Stimulated activated CD4-positive, alpha-beta T cell treated with anti-CD3 and anti-CD28 coated beads, Interleukin-15, amount 100 ng/mL, for 1 hour (primary cell): ENCODE data around the gene TSPEAR.
"Not testable (repeated sequence)": the region's sequence is repeated elsewhere in the genome, so short reads cannot be mapped to it uniquely, and the experiment has no call there.

ENCODE experiments used
- DNase-seq, 2 donors: peaks; one replicate each; pipeline ENCODE4 v3.0.0-alpha.2; 2020; ENCODE audit warnings: low read depth in 1 of 2, low spot score in 1 of 2

Gene TSPEAR

GRCh38 chr21:44636209-44637017, 75.0 kb downstream of the TSPEAR start:
- no peak for DNase-seq

GRCh38 chr21:44632067-44632466, 79.3 kb downstream of the TSPEAR start:
- DNase-seq = no peak

- DNase-seq = no peak
Observed at GRCh38 chr21:44630440-44630839, 80.9 kb downstream of the TSPEAR start.

GRCh38 chr21:44628707-44629391, 82.5 kb downstream of the TSPEAR start:
- no peak for DNase-seq

- not testable (repeated sequence) for DNase-seq
Observed at GRCh38 chr21:44627831-44628233, 83.5 kb downstream of the TSPEAR start.

GRCh38 chr21:44627181-44627822, 84.1 kb downstream of the TSPEAR start:
- DNase-seq = not testable (repeated sequence)

- no peak for DNase-seq
Observed at GRCh38 chr21:44626673-44627143, 84.7 kb downstream of the TSPEAR start, which contains the start of gene KRTAP10-9. TSS of gene KRTAP10-9 (plus strand) at chr21:44627093. CDS start at chr21:44627172, 79 bp downstream.

- DNase-seq = no peak
Observed at GRCh38 chr21:44626262-44626661, 85.1 kb downstream of the TSPEAR start.

GRCh38 chr21:44625756-44626155, 85.6 kb downstream of the TSPEAR start:
- DNase-seq = no peak

GRCh38 chr21:44623575-44623974, 87.8 kb downstream of the TSPEAR start:
- DNase-seq = no peak

- DNase-seq = no peak
Observed at GRCh38 chr21:44619886-44620285, 91.5 kb downstream of the TSPEAR start.

GRCh38 chr21:44618909-44619308, 92.5 kb downstream of the TSPEAR start:
- peak; percentile 26 to 34 for DNase-seq

- no peak for DNase-seq
Observed at GRCh38 chr21:44618504-44618903, 92.9 kb downstream of the TSPEAR start.

GRCh38 chr21:44617071-44617501, 94.3 kb downstream of the TSPEAR start:
- no peak for DNase-seq

GRCh38 chr21:44616591-44616926, 94.8 kb downstream of the TSPEAR start:
- no peak for DNase-seq

GRCh38 chr21:44615911-44616590, 95.3 kb downstream of the TSPEAR start:
- no peak for DNase-seq

GRCh38 chr21:44615466-44615865, 95.9 kb downstream of the TSPEAR start:
- no peak for DNase-seq

GRCh38 chr21:44614961-44615391, 96.4 kb downstream of the TSPEAR start:
- DNase-seq = peak in 1 of 2 donors; percentile 0

- no peak for DNase-seq
Observed at GRCh38 chr21:44614161-44614631, 97.2 kb downstream of the TSPEAR start.

- DNase-seq = no peak
Observed at GRCh38 chr21:44613386-44614155, 97.8 kb downstream of the TSPEAR start.
